HT-29 (cell line): Measurements from ENCODE around the gene ADAMTSL1. TPM values are rescaled to one million over a fixed set of nuclear protein-coding genes. Genes with fewer than 3 reads are reported as not detected.

Experiments
- DNase-seq: peaks from one replicate; pipeline ENCODE4 v3.0.0-alpha.2; 2015; ENCODE audit warnings: low spot score
- total RNA-seq: library from RNA; depleted of rRNA; stranded (reverse); fragments of >200 nt; shearing (Covaris generic); gene quantifications from 2 replicates; pipeline ENCODE4 v1.2.3, GENCODE V29; 2014

Gene ADAMTSL1
- total RNA-seq, 1 experiment from 2014 or later, result not detected

DNA sequence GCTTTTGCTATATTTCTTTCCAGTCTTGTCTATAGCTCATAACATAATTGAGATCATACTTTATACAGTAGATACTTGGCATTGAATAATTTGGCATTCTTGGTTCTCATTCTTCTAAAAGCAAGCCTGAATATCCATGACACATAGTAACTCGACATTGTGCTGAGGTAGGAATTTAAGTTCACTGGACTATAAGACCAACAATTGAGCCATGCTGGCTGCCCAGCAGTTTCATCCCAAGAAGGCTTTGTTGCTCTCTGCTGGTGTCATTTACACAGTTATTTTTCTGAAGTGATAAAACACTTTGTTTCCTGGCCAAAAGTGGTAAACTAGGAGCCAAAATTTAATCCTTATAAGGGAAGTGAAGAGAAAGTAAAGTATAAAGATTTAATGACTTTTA, 192.0 kb downstream of the ADAMTSL1 start:
- no peak for DNase-seq

DNA sequence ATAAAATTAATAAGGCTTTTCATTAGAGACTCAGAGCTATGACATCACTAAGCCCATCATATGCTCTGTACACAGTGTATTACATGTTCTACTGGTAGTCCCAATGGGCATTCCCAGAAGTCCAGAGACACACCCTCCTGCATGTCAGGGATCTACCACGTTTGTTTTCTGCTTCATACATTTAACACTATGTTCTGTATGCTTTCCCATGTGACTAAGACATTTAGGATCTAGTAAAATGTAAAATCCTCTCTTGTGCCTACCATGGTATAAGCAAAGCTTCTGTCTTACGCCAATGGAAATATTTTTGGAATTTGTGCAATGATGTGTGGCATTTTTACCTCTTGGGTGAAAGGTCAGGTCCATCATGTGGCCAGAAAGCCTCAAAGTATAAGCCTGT, 192.4 kb downstream of the ADAMTSL1 start:
- DNase-seq, result no peak

DNA sequence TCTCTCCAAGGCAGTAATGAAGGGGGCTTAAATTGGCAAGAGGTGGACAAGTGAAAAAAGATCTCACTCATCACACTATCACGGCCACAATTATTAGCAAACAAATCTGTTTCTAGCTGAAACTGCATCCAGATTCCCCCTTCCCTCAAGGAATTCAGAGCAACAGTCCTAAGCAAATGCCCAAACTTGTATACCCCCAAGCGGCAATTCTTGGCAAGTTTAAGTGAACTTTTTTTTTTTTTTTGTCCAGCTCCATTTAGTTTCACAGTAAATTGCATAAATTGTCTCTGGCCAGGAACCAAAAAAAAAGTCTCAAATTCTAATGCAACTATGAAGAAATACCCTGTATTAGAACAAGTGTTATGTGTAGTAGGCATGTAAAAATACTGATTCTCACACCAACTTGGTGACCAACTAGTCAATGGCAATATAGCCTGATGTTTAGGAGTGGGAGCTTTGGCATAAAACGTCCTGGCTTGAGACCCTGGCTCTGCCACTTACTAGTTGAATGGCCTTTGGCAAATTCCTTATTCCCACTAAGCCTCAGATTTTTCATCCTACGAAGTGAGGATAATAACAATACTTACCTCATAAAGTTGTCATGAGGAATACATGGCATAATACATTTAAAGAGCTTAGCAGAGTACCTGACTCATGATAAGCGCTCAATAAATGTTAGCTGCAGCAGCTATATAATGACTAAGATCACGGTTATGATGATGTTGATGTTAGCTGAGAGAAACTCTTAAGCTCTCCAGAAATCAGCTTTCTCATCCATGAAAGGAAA, 193.2 kb downstream of the ADAMTSL1 start:
- no peak for DNase-seq

DNA sequence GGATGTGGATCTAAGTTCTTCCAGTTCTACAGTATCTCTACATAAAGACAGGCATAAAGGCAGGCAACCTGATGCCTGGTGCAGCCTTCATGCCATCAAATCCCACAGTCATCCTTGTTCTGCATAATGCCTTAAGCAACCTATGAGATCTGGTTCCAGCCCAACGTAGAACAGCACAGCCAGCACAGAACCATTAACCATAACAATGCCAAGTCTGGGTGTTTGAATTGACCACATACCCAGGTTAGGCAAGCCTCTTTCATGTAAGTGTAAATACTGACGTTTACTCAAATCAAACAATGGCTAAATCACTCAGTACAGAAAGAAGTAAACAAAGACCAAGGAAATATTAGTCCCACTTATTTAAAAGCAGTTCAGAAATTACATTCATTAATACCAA, 195.0 kb downstream of the ADAMTSL1 start:
- DNase-seq, result no peak

DNA sequence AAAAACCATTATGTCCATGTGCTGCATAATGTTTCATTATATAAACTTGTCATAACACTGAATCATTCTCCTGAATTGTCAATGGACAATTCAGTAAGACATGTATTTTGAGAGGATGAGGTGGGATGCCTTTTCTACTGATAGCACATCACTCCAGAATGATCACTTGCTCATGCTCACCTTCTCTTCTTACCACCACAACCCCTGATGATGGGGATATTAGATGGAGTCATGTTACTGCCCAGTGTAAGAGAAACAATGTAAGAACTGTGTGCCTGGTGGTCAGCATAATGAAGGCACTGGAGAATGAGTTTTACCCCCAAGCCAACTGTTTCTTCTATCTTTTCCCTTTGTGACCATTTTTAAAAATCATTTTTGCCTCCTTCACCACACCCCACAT, 198.8 kb downstream of the ADAMTSL1 start:
- DNase-seq, result no peak

DNA sequence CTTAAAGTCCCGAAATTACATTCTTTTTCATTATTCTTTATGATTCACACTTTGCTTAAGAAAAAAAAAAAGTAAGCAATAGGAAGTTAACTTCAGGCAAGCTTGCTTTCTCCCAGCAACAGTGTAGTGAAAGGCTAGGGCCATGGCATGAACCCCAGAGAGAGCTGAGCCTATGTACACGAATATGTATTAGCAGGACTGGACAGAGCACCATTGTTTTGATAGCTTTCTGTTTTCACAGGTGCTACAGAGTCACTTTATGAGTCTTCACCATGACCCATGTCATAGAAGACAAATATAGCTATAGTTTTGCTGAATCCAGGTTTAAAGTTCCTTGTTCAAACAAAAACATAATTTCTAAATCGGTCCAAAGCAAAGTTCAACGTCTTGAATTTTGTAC, 199.2 kb downstream of the ADAMTSL1 start:
- no peak for DNase-seq

DNA sequence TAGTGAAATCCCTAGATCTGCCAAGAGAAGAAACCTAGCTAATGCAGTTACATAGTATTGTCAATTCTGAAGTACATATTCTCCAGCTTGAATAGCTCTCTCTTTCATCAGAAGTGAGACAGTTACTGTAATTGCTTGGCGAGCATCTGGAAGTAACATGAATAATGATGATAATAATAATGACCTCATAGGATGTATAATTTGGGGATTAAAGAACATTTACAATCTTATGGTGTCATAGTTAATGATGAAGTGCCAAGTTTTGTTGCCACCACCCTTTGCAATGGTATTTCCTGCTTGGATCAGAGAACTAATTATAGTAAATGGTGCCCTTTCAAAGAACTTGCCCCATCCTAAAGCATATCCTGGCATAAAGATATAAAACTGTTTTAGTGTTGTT, 201.4 kb downstream of the ADAMTSL1 start:
- DNase-seq, result no peak

DNA sequence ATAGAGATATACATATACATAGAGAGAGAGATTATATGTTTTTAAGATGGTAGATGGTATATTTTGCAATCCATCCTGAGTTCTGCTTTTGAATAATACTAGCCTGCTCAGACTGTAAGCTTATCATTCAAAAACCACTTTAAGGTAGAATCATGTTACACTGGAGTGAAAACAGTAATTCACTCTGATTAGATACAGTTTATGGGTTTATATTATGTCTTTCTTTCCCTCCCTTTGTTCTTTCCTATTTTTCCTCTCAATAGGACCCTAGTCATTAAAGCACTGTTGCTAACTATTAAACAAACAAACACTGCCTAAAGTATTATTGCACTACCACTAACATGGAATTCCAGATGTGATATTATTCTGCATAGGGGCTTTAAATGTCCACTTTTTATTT, 202.0 kb downstream of the ADAMTSL1 start:
- DNase-seq, result no peak

DNA sequence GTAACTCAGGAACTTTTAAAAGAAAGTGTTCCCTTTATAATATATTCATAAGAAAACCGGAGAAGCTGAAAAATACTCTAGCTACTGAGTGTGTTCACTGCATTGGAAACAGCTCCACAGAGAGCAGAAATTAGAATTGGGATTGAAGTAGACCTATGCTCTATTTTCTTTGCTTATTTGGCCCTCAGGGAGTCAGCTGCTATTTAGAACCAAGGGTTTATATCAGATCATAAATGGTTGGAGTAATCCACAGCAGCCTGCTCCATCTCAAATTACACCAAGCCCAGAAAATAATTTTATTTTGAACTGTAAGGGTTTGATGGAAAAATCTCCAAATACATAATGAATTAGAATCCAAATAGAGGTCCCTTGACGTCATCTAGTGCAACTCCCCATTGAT, 202.6 kb downstream of the ADAMTSL1 start:
- DNase-seq, result no peak

DNA sequence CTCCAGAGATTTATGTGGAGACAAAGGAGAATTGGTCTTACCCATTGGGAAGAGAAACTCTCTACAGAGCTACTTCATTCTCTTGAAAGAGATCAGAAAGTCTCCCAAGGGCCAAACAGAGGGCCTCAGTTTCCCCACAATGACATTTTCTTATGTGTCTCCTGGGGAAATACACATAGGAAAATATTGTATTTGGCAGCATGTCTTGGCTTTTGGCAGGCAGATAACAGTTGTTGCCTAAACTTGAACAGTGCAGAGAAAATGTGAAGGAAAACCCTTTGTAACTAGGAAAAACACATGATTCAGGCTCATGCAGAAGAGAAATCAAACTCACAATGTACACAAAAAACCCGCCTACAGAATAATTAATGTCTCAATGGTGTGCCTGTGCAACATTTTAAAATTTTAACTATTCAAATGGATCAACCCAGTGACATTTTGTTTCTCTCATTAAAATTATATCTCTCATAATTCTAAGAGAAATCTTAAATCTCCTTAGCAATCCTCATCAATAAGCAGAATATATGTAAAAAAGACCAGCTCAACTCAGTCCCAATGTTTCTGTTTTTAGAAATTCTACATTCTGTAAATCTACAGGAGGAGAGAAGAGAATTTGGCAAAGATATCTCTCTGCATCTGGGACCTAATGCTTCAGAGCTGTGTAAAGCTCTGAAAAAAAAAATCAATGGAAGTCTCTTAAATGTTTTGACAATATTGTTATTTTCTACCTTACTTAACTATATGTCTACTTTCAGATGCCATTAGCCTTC, 205.1 kb downstream of the ADAMTSL1 start:
- DNase-seq, result no peak

DNA sequence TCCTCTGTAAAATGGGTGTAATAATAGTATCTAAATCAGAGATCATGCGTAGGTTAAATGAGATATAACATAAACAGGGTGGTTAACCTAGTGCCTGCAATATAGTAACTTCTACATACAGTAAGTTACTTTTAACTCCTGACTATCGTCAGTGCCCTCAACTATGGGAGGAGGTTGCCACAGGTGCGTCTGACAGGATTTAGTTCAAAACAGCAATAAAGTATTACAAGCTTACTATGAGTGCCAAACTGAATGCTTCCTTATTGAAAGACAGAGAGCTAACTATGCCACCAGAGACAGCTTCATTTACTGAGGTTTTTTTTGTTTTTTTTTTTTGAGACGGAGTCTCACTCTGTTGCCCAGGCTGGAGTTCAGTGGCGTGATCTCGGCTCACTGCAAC, 209.0 kb downstream of the ADAMTSL1 start:
- no peak for DNase-seq

DNA sequence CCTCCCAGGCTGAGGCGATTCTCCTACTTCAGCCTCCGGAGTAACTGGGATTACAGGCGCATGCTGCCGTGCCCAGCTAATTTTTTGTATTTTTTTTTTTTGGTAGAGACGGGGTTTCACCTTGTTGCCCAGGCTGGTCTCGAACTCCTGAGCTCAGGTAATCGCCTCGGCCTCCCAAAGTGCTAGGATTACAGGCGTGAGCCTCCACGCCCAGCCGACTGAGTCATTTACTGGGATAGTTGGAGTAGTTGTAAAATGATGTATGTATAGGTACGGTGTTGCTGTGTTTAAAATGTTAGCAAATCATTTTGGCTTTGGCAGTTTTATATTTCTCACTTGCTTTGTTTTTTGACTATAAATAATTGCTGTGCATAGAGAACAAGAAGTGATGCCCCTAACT, 209.4 kb downstream of the ADAMTSL1 start:
- no peak for DNase-seq

DNA sequence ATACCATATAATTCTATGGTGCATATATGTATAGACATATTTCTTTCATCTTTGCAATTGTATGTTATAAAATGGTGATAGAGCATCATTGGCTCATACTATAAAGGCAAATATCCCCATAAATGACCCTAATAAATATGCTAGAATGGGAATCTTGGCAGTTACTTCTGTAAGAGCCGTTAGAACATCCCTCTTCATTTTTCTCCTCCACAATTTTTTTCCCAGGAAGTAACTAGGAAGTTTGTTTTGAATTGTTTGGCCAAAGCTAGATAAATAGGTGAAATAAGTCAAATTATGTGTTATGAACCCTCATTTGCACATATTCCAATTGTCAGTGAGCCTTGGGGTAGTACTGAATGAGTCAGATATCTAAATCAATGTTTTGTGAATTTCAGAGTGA, 209.9 kb downstream of the ADAMTSL1 start:
- DNase-seq, result no peak

DNA sequence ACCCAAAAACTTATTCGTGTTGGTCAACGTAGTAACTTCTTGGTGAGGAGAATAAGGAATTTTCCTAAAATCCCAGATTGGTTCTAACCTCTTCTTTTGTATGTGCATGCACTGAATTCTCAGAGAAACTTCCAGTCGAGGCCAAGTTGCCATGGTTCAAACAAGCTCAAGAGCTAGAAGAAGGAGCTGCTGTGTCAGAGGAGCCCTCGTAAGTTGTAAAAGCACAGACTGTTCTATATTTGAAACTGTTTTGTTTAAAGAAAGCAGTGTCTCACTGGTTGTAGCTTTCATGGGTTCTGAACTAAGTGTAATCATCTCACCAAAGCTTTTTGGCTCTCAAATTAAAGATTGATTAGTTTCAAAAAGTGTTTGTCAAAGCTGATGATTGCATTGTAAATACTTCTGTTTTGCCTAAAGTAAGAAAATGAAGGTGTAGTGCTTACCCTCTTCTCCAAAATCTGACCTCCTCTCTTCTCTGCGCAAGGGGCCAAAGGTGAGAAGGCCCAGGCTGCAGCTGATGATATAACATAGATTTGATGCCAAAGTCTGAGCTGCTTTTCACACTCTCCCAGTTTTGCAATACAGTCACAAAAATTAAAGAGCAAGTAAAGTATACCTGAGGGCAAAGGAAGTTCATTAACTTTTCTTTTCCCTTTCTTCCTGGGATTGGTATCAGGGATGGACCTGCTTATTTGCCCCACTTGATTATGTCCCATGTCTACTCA, 210.8 kb downstream of the ADAMTSL1 start:
- DNase-seq, result no peak

DNA sequence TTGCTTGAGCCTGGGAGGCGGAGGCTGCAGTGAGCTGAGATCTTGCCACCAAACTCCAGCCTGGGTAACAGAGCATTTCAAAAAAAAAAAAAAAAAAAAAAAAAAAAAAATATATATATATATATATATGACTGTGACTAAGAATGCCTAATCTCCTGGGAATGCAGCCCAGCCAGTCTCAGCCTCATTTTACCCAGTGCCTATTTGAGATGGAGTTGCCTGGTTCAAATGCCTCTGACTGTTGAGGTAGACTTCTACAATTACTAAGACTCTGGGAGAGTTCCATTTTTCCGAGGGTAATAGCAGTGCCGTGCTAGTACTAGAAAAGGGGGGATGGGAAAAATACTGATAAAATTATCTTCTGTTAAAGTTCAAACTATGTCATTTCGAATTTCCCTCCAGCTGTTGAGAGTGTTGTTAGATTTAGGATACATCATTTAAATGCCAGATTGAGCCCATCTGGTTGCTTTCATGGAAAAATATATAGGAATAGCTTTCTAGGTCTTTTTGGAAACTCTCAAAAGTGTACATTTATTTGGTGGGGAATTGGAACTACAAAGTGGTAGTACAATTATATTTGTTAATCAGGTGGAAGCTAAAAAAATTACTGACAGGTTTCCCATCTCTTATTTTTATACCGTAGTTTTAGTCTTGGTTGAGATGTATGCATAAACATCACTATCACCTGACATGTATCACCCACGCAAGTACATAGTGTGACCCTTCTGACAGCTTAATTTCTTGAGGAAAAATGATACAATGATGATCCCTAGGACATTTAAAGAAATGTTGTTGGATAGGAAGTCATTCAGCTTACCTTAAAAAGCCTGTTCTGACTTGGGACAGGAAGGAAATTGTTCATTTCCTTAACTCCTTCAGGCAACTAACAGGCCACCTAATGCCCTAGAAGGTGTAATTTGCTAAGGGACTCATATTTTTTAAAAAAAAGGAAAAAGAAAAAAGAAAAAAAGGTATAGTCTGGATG, 214.9 kb downstream of the ADAMTSL1 start:
- DNase-seq, result no peak

DNA sequence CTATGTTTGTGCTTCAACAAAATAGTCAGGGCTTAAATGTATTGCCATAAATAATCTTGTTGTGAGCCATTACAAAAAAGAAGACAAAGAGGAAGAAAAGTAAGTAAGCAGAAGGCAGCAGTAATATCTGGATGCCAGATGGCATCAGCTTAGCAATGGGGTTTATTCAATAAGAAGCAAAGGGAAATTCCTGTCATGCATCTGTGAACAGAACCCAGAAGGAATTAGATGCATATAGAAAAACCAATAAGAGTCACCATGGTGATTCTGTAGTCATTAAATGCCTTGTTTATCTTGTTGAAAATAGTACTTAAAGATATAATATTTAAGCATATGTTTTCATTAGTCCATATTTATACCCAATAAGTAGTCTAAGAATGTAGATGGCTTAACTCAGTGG, 216.0 kb downstream of the ADAMTSL1 start:
- DNase-seq, result no peak

DNA sequence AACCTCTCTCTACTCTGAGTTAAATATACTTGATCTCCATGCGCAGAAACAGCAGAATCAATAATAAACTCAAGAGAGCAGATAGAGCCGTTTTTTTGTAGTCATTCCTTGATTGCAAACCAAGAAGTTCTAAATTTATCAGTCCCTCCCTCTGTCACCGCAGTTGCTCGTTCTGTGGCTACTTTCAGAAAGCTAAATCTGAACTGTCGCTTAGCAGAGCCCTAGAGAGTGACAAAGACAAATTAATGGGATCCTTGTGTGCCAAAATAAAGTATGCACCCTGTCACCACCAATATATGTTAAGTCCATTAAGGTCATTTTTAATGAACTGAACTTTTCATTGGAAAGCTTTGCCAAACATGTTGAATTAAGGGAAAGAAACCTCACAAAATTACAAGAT, 218.3 kb downstream of the ADAMTSL1 start:
- DNase-seq, result no peak

DNA sequence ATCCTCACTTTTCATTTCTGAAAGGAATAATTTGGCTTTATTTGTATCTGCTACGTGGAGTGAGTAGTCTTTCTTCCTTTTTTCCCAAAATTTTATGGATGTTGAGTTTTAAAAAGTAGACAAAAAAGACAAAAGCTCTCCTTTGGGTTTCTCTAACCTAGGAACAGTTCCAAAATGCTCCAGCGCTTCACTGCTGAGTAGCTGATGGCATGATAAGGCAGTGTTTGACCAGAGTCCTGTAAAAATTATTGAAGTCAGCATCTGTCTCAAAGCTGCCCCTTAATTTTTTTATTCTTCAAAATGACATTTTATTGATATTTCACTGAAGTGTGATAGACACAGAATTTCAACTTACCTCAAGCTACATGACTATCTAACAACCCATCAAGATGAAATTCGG, 219.0 kb downstream of the ADAMTSL1 start:
- DNase-seq, result no peak

DNA sequence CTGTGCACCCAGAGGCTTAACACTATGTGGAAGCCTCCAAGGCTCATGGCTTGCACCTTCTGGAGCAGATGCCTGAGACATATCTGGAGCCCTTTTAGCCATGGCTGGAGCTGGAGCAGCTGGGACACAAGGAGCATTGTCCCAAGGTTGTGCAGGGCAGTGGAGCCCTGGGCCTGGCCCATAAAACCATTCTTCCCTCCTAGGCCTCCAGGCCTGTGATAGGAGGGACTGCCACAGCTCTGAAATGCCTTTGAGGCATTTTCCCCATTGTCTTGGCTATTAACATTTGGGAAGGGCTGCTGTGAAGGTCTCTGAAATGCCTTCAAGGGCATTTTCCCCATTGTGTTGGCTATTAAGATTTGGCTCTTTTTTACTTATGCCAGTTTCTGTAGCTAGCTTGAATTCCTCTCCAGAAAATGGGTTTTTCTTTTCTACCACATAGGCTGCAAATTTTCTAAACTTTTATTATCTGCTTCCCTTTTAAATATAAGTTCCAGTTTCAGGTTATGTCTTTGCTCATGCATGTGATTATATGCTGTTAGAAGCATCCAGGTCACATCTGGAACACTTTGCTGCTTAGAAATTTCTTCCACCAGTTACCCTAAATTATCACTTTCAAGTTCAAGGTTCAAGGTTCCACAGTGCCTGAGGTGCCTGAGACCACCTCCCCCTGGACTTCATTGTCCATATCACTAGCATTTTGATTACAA, 221.2 kb downstream of the ADAMTSL1 start:
- DNase-seq, result no peak

DNA sequence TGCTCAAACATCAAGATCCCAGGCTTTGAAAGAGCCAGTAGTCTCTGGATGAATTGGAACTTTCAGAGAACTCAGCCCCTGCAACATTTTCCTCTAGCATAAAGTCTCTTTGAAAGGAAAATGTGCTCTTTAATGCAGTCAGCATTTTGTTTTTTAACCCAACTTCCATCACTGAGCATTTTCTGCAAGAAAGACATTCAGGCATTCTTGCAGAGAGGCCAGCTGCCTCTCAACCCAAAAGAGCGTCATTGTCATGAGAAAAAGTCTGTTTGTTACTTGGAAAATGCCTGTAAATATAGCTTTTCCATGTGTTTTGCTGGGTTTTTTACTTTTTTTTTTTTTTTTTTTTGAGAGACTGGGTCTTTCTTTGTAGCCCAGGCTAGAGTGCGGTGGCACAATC, 225.0 kb downstream of the ADAMTSL1 start:
- no peak for DNase-seq

DNA sequence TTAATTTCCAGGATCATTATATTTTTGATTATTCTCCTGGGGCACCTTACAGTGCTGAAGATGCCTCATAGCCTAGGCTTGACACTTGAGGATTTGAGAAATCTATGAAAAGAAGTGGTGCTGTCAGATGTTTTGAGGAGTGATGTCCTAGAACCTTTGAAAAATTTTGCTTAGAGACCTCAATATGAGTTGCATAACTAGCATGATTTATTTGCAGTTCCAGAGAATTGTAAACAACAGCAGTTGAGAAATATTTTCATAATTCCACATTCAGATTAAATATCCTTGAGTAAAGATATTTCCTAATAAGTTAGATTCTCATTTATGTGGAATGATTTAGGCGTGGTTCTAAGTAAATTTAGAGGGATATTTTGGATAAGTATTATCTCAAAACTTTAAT, 225.8 kb downstream of the ADAMTSL1 start:
- DNase-seq, result no peak
